ENCODE data around the gene BCR.
"Not testable (repeated sequence)": the region's sequence is repeated elsewhere in the genome, so short reads cannot be mapped to it uniquely, and the experiment has no call there.

BCR gene

DNA sequence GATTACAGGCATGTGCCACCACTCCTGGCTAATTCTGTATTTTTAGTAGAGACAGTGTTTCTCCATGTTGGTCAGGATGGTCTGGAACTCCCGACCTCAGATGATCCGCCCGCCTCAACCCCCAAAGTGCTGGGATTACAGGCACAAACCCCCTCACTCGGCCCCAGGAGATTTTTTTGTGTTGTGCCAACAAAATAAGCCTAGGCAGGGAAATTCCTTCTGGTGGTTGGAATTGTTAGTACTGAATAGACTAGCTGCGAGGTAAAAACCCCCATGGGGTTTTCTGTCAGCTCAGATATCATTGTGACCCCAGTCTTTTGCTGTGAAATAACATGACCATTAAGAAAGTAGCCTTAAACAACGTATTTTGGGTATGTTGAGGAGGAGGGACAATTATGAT is 144.9 kb downstream of the BCR start:
- no peak for DNase-seq

GRCh38 chr22:23333822-23334221 is 153.5 kb downstream of the BCR start:
- DNase-seq = not testable (repeated sequence)

DNA sequence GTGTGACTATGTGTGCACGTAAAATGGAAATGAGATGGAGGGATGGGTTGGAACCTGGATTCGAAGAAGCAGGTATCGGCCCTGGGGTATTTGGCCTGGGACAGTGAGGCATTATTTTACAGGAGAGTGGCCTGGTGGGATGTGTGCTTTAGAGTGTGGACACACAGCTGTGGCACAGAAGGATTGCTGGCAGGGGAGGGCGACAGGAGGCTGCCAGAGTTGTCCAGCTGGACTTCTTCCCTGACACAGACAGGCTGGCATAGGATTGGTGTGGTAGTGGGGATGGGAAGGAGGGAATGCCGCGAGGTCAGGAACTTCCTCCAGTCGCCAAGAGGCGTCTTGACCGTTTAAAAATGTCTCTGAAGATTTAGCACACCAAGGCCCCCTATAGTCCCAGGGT is 157.4 kb downstream of the BCR start:
- not testable (repeated sequence) for DNase-seq

DNA sequence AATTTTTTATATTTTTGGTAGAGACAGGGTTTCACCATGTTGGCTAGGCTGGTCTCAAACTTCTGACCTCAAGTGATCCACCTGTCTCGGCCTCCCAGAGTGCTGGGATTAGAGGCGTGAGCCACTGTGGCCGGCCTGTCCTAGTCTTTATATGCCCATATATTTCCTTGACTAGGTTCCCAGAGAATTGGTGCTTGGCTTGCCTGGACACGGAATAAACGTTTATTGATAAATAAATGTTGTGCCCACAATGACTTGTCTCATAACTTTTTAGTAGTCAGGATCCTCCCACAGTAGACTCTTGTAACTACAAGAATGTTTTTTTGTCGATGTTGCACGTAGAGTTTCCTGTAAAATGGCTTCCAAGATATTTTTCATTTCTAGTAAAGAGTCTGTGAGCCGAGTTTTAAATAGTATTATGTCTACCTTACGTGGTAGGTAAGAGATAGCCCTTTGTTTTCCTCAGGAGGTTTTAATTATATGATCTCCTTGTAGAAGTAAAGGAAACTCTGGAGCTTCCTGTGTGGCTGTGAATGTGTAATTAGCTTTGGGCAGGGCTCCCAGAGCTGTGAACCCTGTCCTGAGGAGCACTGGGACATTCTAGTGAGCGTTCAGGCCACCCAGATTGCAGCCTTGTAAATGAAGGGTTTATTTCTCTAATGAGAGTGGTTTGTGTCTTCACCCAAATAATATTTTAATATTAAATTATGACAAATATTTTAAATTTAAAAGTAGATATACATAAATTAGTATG is 161.8 kb downstream of the BCR start:
- DNase-seq = not testable (repeated sequence)

GRCh38 chr22:23351321-23351720 is 171.0 kb downstream of the BCR start:
- no peak for DNase-seq

DNA sequence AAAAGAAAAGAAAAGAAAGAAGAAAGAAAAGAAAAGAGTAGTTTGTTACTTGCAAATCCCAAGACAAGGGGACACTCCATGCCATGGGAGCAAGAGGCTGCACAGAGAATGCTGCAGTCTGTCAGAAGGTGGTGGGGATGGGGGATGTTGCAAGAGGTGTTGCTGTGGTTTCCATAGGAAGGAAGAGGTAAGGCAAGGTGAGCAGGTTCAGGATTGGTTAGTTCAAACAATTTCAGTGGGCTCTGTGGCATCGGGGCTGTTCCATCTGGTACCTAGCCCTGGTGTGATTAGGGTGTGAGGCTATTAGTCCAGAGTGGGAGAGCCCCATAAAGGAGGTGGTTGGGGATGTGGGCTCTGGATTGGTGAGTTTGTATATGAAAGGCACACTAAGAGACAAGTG is 172.7 kb downstream of the BCR start:
- DNase-seq = no peak

DNA sequence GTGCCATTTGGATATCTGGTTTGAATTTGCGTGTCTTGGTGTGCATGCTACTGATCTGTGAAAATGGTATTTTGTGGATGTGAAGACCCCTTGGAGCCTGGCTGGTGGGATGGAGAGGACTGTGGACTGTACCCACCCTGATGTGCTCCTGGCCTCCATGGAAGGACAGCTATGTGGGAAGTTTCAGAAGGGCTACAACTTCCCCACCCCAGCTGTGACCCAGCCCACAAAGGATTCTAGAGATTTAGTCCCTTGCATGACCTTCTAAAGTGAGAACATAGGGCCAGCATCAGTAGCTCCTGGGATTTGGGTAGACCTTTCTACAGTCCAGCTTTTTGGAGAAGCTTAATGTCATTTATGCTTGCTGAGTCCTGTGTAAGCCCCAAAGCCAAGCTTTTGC is 173.4 kb downstream of the BCR start:
- no peak for DNase-seq

DNA sequence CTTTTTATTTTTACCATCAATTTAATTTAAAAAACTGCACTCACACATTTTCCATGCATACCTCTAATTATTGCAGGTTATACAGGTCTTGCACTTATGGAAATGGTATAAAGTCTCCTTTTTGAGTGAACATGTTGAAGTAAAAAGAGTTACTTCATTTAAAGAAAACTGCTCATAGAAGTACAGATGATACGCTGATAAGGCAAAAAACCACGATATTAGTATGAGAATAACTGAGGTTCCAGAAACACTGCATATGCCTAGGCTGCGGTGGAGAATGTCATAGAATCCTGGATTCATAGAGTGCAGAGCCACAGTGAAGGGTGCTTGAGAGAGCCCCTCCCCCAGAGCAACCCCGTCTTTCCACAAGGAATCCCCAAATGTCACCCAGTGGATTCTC is 175.8 kb downstream of the BCR start:
- DNase-seq = no peak

DNA sequence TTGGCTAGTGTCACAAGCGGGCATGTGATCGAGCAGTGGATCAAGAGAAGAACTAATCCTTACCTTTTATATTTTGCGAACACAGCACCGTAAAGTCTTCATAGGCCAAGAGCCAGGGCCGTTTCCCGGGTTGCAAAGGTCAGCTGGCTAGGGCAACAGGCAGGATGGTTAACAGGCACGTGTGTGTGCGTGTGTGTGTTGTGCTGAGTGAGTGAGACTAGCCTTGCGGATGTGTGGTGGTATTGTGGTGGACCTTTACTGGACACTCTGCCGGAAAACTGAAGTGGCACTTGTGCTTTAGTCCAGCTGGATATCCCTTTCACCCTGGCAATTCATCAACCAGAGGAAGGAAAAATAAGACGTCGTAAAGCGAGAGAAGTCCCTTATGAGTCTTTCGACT is 176.7 kb downstream of the BCR start:
- DNase-seq = no peak

DNA sequence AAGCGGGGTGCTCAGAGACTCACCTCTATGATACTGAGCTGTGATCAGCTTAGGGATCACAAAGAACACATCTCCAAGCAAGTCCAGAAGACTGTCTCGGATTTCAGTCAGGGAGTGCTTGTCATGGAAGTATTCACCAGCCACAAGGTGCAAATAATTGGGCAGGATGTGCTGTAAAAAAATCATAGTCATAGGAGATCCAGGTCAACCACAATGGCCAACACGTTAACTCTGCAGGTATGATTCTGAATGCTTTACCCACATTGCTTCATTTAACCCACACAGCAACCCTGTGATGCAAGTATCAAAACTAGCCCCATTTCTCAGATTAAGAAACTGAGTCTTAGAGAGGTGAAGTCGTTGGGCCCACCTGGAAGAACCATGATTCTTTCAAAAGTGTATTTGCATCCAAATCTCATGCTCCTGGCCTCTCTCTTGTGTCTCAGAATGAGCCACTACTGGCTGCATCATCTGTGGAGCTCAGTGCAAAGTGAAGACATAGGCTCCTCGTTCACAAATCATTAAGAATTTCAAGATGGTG is 179.3 kb downstream of the BCR start:
- DNase-seq = no peak

DNA sequence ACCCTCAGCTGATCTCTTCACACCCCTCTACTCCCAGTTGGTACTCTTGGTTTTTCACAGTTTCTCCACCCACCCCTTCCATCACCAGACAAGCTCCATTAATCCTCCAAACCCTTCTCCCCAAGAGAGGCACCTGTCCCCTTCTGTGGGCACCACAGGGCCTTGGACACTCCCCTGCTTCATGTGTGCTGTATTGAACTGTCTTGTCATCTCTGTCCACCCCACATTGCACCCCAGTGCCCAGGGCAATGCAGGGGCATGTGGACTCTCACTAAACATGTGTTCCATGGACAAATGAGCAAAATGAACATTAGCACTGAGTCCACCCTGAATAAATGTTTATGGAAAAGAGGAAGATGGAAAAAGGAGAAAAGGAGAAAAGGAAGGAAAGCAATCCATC is 181.4 kb downstream of the BCR start:
- DNase-seq = no peak

- no peak for DNase-seq
Observed at GRCh38 chr22:23363683-23364082, 183.4 kb downstream of the BCR start.

- DNase-seq = no peak
Observed at GRCh38 chr22:23364389-23364788, 184.1 kb downstream of the BCR start.

GRCh38 chr22:23365524-23365923 is 185.2 kb downstream of the BCR start:
- no peak for DNase-seq

GRCh38 chr22:23365961-23366360 is 185.7 kb downstream of the BCR start:
- no peak for DNase-seq

GRCh38 chr22:23367196-23367595 is 186.9 kb downstream of the BCR start:
- not testable (repeated sequence) for DNase-seq

Data from SIG-M5 (cell line).